ENCODE measurements around the gene FHOD3.

Gene FHOD3

GRCh38 chr18:36322734-36323133, 25.2 kb downstream of the FHOD3 start:
- no peak for DNase-seq (ENCODE audit: low read depth)

GRCh38 chr18:36323421-36323820, 25.9 kb downstream of the FHOD3 start:
- no peak for DNase-seq (ENCODE audit: low read depth)

- no peak for DNase-seq (ENCODE audit: low read depth)
Measured at GRCh38 chr18:36325846-36326245, 28.3 kb downstream of the FHOD3 start.

DNA sequence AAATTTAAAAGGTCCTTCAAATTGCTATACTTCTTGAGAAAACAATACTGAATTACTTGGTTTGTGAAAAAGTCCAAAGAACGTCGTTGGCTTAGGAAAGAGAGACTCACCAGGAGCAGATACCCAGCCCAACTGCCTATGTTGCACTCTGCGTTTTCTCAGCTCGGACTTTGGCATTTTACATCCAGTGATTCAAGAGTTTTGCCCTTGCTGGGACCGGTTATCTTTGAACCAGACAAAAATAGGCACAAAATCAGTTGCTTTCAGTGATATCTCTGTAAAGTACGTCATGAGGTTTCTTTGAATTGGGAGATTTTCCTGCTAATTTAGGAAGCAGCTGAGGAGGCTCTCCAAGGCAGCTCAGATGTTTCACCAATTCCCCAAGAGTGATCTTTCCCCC, 29.3 kb downstream of the FHOD3 start:
- DNase-seq (ENCODE audit: low read depth), result no peak

- DNase-seq (ENCODE audit: low read depth), result no peak
Measured at GRCh38 chr18:36327352-36328316, 30.1 kb downstream of the FHOD3 start.

DNA sequence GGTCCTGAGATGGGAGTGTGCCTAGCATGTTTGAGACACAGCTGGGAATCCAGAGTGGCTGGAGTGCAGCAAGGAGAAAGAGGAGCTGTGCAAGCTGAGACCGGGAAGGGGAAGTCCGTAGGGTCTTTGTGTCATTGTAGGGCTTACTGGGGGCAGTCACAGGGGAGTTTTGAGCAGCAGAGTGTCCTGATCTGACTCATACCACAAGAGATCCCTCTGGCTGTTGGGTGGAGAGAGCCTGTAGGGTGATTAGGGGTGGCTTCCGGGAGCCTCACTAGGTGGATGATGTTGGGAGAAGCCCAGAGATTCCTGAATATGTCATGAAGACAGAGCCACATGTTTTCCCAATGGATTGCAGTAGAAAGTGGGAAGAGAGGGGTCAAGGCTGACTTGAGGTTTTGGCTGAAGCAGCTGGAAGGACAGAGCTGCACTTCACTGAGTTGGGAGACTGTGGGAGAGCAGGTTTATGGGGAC, 30.9 kb downstream of the FHOD3 start:
- no peak for DNase-seq (ENCODE audit: low read depth)

- DNase-seq (ENCODE audit: low read depth), result no peak
Measured at GRCh38 chr18:36328916-36329315, 31.4 kb downstream of the FHOD3 start.

- no peak for DNase-seq (ENCODE audit: low read depth)
Measured at GRCh38 chr18:36329684-36330434, 32.3 kb downstream of the FHOD3 start.

- no peak for DNase-seq (ENCODE audit: low read depth)
Measured at GRCh38 chr18:36330435-36331052, 33.0 kb downstream of the FHOD3 start.

DNA sequence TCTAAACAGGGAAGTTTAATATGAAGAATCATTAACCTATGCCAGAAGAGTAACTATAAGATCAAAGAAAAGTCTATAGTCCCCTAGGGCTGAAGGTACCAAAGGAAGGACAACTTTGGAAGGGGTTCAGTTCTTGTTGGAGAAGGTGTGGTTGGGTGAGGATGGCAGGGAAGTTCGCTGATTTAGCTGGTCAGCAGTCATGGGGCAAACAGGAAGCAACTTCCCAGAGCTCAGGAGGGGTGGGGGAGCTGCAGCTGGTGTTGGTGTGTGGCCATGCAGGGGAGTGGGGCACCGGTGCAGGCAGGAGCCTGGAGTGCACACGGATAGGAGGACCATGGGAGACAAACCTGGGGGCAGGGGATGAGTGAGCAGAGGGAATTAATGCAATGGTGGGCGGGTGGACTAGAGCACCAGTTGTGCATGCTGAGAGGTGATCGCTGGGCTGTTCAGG, 34.0 kb downstream of the FHOD3 start:
- DNase-seq (ENCODE audit: low read depth), result no peak

- no peak for DNase-seq (ENCODE audit: low read depth)
Measured at GRCh38 chr18:36333414-36333813, 35.9 kb downstream of the FHOD3 start.

DNA sequence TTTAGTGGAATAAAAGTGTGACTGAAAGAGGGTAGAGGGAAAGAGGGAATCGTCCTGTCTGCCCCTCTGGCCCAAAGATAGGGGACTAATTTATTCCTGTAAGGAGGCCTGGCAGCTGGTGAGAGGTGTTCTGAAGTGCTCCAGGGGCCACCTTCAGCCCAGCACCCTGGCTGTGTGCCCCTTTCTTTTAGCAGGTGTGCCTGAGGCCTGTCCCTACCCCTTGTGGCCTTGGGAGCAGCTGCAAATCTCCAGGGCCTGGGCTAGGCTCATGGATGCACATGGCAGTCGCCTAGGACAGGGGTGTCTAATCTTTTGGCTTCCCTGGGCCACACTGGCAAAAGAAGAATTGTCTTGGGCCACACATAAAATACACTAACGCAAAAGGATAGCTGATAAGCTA, 37.3 kb downstream of the FHOD3 start:
- DNase-seq (ENCODE audit: low read depth), result no peak

GRCh38 chr18:36335476-36336279, 38.2 kb downstream of the FHOD3 start:
- no peak for DNase-seq (ENCODE audit: low read depth)

- no peak for DNase-seq (ENCODE audit: low read depth)
Measured at GRCh38 chr18:36337679-36338402, 40.3 kb downstream of the FHOD3 start.

DNA sequence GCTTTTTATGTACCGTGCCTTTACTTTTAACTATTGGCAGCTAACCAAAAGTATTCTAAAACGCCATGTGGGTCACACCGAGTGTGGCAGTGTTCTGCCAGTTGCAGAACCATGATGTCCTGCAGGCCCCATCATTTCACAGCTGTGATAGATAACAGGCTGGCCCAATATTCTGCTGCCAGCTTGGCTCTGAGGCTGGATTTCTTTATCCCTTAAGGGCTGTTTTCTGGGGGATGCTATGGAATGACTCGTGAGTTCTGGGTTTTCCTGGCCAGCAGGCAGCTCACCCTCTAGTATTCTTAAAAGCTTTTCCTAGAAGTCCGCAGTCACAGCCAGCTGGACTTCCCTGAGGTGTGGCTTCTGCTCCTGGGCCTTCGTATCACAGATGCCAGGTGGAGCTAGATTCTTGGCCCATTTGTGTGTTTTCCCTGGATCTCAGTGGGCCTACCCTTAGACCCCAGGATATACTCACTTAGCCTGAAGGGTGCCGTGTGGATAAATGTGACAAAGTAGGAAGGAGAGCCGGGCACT, 41.0 kb downstream of the FHOD3 start:
- no peak for DNase-seq (ENCODE audit: low read depth)

DNA sequence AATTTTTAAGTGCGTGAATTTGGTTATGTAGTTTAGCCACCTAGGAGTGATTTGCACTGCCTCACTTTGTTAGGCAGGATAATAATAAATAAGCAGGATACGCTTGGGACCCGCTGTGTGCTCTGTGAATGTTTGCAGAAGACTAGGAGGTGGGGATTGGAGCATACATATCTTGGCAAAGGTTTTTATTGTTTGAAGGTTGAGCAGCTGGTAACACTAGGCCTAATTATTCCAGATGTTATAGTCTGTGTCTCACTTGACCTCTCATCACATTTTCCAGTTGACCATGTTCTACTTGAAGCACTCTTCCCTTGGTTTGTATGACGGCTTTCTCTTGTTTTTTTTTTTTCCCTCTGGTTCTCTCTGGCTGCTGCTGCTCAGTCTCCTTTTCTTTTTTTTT, 42.7 kb downstream of the FHOD3 start:
- DNase-seq (ENCODE audit: low read depth), result no peak

DNA sequence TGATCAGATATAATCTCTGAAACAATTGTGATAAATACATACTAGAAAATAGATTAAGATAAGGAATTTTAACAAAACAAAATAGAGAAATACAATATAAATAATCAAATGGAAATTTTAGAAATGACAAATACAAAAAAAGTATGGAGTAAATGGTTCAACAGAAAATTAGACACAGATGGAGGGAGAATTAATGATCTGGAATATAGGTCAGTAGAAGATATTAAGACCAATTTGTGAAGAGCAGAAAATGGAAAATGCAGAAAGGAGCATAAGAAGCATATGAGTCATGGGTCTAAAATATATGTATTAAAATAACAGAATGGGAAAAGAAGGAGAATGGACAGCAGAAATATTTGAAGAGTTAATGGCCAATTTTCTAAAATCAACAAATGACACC, 44.4 kb downstream of the FHOD3 start:
- DNase-seq (ENCODE audit: low read depth), result no peak

DNA sequence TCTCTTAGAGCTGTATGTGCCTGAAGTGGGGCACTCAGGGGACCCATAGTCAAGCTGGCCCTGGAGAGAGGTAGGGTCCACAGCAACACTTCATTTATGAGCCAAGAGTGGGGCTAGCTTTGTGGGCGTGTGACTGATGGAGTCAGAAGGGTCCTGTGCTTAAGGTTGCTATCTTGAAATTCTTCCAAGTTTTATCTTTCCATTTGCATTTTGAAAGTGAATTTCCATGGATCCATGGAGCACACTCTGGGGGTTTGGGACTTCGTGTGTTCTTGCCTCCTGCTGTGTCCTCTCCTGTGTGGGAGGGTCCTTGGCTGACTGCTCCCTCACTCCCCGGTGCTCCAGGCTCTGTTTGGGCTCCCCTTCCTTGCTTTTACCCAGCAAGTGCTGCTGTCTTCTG, 50.8 kb downstream of the FHOD3 start:
- DNase-seq (ENCODE audit: low read depth), result no peak

DNA sequence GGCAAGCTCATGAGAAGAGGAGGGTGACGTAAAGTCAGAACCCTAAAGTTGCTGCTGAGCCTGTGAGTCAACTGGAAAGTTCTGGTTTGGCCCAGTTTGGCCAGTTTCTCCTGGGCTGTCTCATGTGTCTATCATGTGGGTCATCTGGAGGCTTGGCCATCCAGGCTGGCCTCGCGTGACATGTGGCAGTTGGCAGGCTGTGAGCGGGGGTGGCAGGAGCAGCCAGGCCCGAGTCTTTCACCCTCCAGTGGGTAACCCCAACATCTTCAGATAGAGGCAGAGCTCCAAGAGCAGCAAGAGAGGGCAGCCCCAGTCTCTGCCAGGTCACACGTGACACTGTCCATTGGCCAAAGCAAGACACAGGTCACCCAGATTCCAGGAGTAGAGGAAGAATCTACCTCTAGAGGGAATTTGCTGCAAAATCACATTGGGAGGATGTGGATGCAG, 51.5 kb downstream of the FHOD3 start:
- DNase-seq (ENCODE audit: low read depth), result no peak

GRCh38 chr18:36349552-36349951, 52.0 kb downstream of the FHOD3 start:
- DNase-seq (ENCODE audit: low read depth), result no peak

- no peak for DNase-seq (ENCODE audit: low read depth)
Measured at GRCh38 chr18:36350251-36350651, 52.7 kb downstream of the FHOD3 start.
